ENCODE data around the gene ABTB1. TPM values are rescaled to one million over a fixed set of nuclear protein-coding genes. Genes with fewer than 3 reads are reported as not detected.
"Not testable (repeated sequence)": the region's sequence is repeated elsewhere in the genome, so short reads cannot be mapped to it uniquely, and the experiment has no call there.

ABTB1 gene
- total RNA-seq, 1 donor from 2014 or later: 8.7 TPM

- H3K9me3 Mint-ChIP-seq (ENCODE audit: unreplicated experiment): no peaks in the 10 kb centered on the region
- peaks cover 5% of the 10 kb centered on the region for H3K36me3 Mint-ChIP-seq (ENCODE audit: low read depth, unreplicated experiment)
- H3K4me1 Mint-ChIP-seq (ENCODE audit: unreplicated experiment): peaks cover 9% of the 10 kb centered on the region
- no peak overlapping the region for H3K4me3 Mint-ChIP-seq (ENCODE audit: unreplicated experiment)
- DNase-seq (ENCODE audit: low spot score): no peak
- H3K27me3 Mint-ChIP-seq (ENCODE audit: unreplicated experiment): peaks cover 10% of the 10 kb centered on the region
- no peak overlapping the region for H3K27ac Mint-ChIP-seq (ENCODE audit: unreplicated experiment)
- no peak for TF ChIP-seq CTCF (IDR thresholded peaks at IDR 0.05; ENCODE audit: unreplicated experiment)
These were observed 5.5 kb downstream of the ABTB1 start for GRCh38 chr3:127678315-127678599.

- Mint-ChIP-seq H3K27me3 (ENCODE audit: unreplicated experiment) (peaks cover 10% of the 10 kb centered on the region), H3K4me3 (ENCODE audit: unreplicated experiment) (no peak overlapping the region), H3K36me3 (ENCODE audit: low read depth, unreplicated experiment) (peaks cover 5% of the 10 kb centered on the region), H3K27ac (ENCODE audit: unreplicated experiment) (no peak overlapping the region), H3K4me1 (ENCODE audit: unreplicated experiment) (peaks cover 6% of the 10 kb centered on the region), H3K9me3 (ENCODE audit: unreplicated experiment) (no peaks in the 10 kb centered on the region)
- DNase-seq (ENCODE audit: low spot score): no peak
- TF ChIP-seq CTCF (IDR thresholded peaks at IDR 0.05; ENCODE audit: unreplicated experiment): no peak
These were observed 6.1 kb downstream of the ABTB1 start for GRCh38 chr3:127678611-127679533.

GRCh38 chr3:127679534-127680145 is 6.9 kb downstream of the ABTB1 start:
- H3K4me3 Mint-ChIP-seq (ENCODE audit: unreplicated experiment): no peak overlapping the region
- peaks cover 4% of the 10 kb centered on the region for H3K36me3 Mint-ChIP-seq (ENCODE audit: low read depth, unreplicated experiment)
- peak; percentile 31 for TF ChIP-seq CTCF (IDR thresholded peaks at IDR 0.05; ENCODE audit: unreplicated experiment)
- H3K27me3 Mint-ChIP-seq (ENCODE audit: unreplicated experiment): peaks cover 7% of the 10 kb centered on the region
- no peak overlapping the region for H3K27ac Mint-ChIP-seq (ENCODE audit: unreplicated experiment)
- peak; percentile 46 for DNase-seq (ENCODE audit: low spot score)
- peaks cover 4% of the 10 kb centered on the region for H3K4me1 Mint-ChIP-seq (ENCODE audit: unreplicated experiment)
- no peaks in the 10 kb centered on the region for H3K9me3 Mint-ChIP-seq (ENCODE audit: unreplicated experiment)

- H3K27me3 Mint-ChIP-seq (ENCODE audit: unreplicated experiment): peaks cover 5% of the 10 kb centered on the region
- H3K27ac Mint-ChIP-seq (ENCODE audit: unreplicated experiment): no peak overlapping the region
- no peaks in the 10 kb centered on the region for H3K4me1 Mint-ChIP-seq (ENCODE audit: unreplicated experiment)
- H3K36me3 Mint-ChIP-seq (ENCODE audit: low read depth, unreplicated experiment): no peaks in the 10 kb centered on the region
- no peaks in the 10 kb centered on the region for H3K9me3 Mint-ChIP-seq (ENCODE audit: unreplicated experiment)
- H3K4me3 Mint-ChIP-seq (ENCODE audit: unreplicated experiment): no peak overlapping the region
- DNase-seq (ENCODE audit: low spot score): peak; percentile 4
- no peak for TF ChIP-seq CTCF (IDR thresholded peaks at IDR 0.05; ENCODE audit: unreplicated experiment)
These were observed 7.5 kb downstream of the ABTB1 start for GRCh38 chr3:127680146-127680661.

- DNase-seq (ENCODE audit: low spot score): no peak
- Mint-ChIP-seq H3K36me3 (ENCODE audit: low read depth, unreplicated experiment) (no peaks in the 10 kb centered on the region), H3K4me3 (ENCODE audit: unreplicated experiment) (no peak overlapping the region), H3K9me3 (ENCODE audit: unreplicated experiment) (no peaks in the 10 kb centered on the region), H3K4me1 (ENCODE audit: unreplicated experiment) (no peaks in the 10 kb centered on the region), H3K27me3 (ENCODE audit: unreplicated experiment) (peaks cover 2% of the 10 kb centered on the region), H3K27ac (ENCODE audit: unreplicated experiment) (no peak overlapping the region)
- no peak for TF ChIP-seq CTCF (IDR thresholded peaks at IDR 0.05; ENCODE audit: unreplicated experiment)
These were observed 8.1 kb downstream of the ABTB1 start for GRCh38 chr3:127680798-127681221.

GRCh38 chr3:127682175-127682554 is 9.4 kb downstream of the ABTB1 start:
- not testable (repeated sequence) for H3K4me3 Mint-ChIP-seq (ENCODE audit: unreplicated experiment); H3K4me1 Mint-ChIP-seq (ENCODE audit: unreplicated experiment); DNase-seq (ENCODE audit: low spot score); H3K27me3 Mint-ChIP-seq (ENCODE audit: unreplicated experiment); H3K27ac Mint-ChIP-seq (ENCODE audit: unreplicated experiment); H3K36me3 Mint-ChIP-seq (ENCODE audit: low read depth, unreplicated experiment); H3K9me3 Mint-ChIP-seq (ENCODE audit: unreplicated experiment)

Measured in endothelial cell (in vitro differentiated cells).